SW480 (cell line): Measurements from ENCODE around the gene OR8B4.
"Not testable (repeated sequence)": the region's sequence is repeated elsewhere in the genome, so short reads cannot be mapped to it uniquely, and the experiment has no call there.

Experiments used
- DNase-seq: peaks from one replicate; pipeline ENCODE4 v3.0.0-alpha.2; 2016; ENCODE audit warnings: low spot score

OR8B4 gene

GRCh38 chr11:124405581-124405980 is 19.1 kb downstream of the OR8B4 start:
- DNase-seq, result no peak

GRCh38 chr11:124403186-124403585 is 21.5 kb downstream of the OR8B4 start:
- DNase-seq, result not testable (repeated sequence)

GRCh38 chr11:124402326-124402922 is 22.2 kb downstream of the OR8B4 start:
- peak; percentile 50 for DNase-seq

- no peak for DNase-seq
These were observed 25.7 kb downstream of the OR8B4 start, which contains the start of gene OR8B3 for GRCh38 chr11:124398924-124399323. Gene OR8B3, minus strand, starts transcription at chr11:124399024. Its CDS starts 1,673 bp downstream, at chr11:124397351.

- DNase-seq, result not testable (repeated sequence)
These were observed 27.8 kb downstream of the OR8B4 start for GRCh38 chr11:124396847-124397246.

- peak; percentile 9 for DNase-seq
These were observed 30.3 kb downstream of the OR8B4 start for GRCh38 chr11:124394408-124394807.

- no peak for DNase-seq
These were observed 40.3 kb downstream of the OR8B4 start, which contains the start of gene OR8B2 for GRCh38 chr11:124384399-124384798. Gene OR8B2, minus strand, starts transcription at chr11:124384499. Its CDS starts 1,156 bp downstream, at chr11:124383343.

- not testable (repeated sequence) for DNase-seq
These were observed 41.8 kb downstream of the OR8B4 start for GRCh38 chr11:124382857-124383256.

- DNase-seq, result no peak
These were observed 44.1 kb downstream of the OR8B4 start for GRCh38 chr11:124380585-124380984.

- DNase-seq, result no peak
These were observed 48.4 kb downstream of the OR8B4 start for GRCh38 chr11:124376280-124376679.
